Stimulated activated CD4-positive, alpha-beta T cell treated with anti-CD3 and anti-CD28 coated beads, Interleukin-12 subunit alpha, Interleukin-12 subunit beta, amount 100 ng/mL, for 4 hours (primary cell): ENCODE data around the gene TMEM204.

Experiments used
- DNase-seq: peaks from one replicate; pipeline ENCODE4 v3.0.0-alpha.2; 2020

TMEM204 gene

GRCh38 chr16:1540556-1540855 lies 7.0 kb downstream of the TMEM204 start:
- no peak for DNase-seq

GRCh38 chr16:1541293-1542165 lies 8.1 kb downstream of the TMEM204 start:
- no peak for DNase-seq

GRCh38 chr16:1542166-1542500 lies 8.7 kb downstream of the TMEM204 start:
- DNase-seq, result no peak

- DNase-seq, result no peak
These were observed 9.1 kb downstream of the TMEM204 start for GRCh38 chr16:1542533-1542932.

- peak; percentile 52 for DNase-seq
These were observed 9.8 kb downstream of the TMEM204 start for GRCh38 chr16:1543085-1543896.

GRCh38 chr16:1545044-1546040 lies 11.9 kb downstream of the TMEM204 start:
- no peak for DNase-seq

- DNase-seq, result no peak
These were observed 13.0 kb downstream of the TMEM204 start for GRCh38 chr16:1546430-1546829.

- DNase-seq, result no peak
These were observed 14.8 kb downstream of the TMEM204 start for GRCh38 chr16:1548233-1548632.

GRCh38 chr16:1548727-1549126 lies 15.3 kb downstream of the TMEM204 start:
- no peak for DNase-seq

- DNase-seq, result no peak
These were observed 16.6 kb downstream of the TMEM204 start for GRCh38 chr16:1550069-1550468.

GRCh38 chr16:1550696-1551095 lies 17.2 kb downstream of the TMEM204 start:
- DNase-seq, result no peak

GRCh38 chr16:1551166-1551565 lies 17.7 kb downstream of the TMEM204 start:
- no peak for DNase-seq

GRCh38 chr16:1552129-1552528 lies 18.7 kb downstream of the TMEM204 start:
- no peak for DNase-seq

GRCh38 chr16:1553946-1554825 lies 20.7 kb downstream of the TMEM204 start:
- no peak for DNase-seq

GRCh38 chr16:1554826-1555445 lies 21.5 kb downstream of the TMEM204 start:
- DNase-seq, result no peak

- no peak for DNase-seq
These were observed 22.8 kb downstream of the TMEM204 start for GRCh38 chr16:1556254-1556653.

GRCh38 chr16:1557074-1557473 lies 23.6 kb downstream of the TMEM204 start:
- no peak for DNase-seq

GRCh38 chr16:1557576-1557975 lies 24.1 kb downstream of the TMEM204 start:
- DNase-seq, result no peak

GRCh38 chr16:1559446-1559975 lies 26.0 kb downstream of the TMEM204 start:
- no peak for DNase-seq

- no peak for DNase-seq
These were observed 26.7 kb downstream of the TMEM204 start for GRCh38 chr16:1560153-1560552.

GRCh38 chr16:1560866-1561265 lies 27.4 kb downstream of the TMEM204 start:
- DNase-seq, result no peak
